ENCODE measurements around the gene BCOR. TPM values are rescaled to one million over a fixed set of nuclear protein-coding genes. Genes with fewer than 3 reads are reported as not detected.

BCOR gene
- polyA plus RNA-seq, 1 of the 3 experiments (the other 2 are of a cell fraction) = 8.8 TPM

DNA sequence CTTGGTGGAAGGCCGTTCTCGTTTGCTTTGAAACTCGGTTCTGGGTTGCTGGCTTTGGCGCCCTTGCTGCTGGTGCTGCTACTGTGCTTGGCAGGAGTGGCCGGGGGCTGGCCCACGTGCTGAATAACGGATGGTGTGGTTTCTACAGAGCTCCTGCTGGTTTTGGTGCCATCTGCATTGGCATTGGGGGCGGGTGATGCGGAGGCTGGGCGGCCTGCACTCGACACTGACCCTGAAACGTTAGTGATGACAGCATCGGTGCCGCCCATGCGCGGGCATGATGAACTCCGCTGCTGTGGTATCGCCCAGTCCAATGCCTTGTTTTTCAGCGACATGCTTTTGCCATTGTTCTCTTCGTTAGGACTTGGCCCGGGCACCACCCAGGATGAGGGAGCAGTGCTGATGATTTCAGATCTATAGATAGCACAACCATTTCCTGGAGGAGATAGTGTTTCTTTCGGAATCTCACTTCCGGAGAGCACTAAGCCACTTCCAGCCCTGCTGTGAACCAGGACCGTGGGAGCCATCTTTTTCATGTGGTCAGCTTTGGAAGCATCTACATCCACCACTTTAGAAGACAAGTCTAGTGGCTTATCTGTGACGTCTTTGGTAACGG, 24.2 kb downstream of the BCOR start:
- peaks cover 7% of the 10 kb centered on the region; the same call in 1 of the 2 replicates for H3K27me3 ChIP-seq (ENCODE audit: insufficient read depth)
- peaks cover 15 to 53% of the 10 kb centered on the region in 2 experiments for H3K36me3 ChIP-seq (replicated peaks in 1 of 2; ENCODE audit: control insufficient read depth in 1 of 2, insufficient read depth in 2 of 2, low read length in 1 of 2)
- H3K9me3 ChIP-seq = no peaks in the 10 kb centered on the region
- TF ChIP-seq JUND (IDR thresholded peaks at IDR 0.05) (no peak), RFX5 (IDR thresholded peaks at IDR 0.05; ENCODE audit: low read length) (no peak), POLR2AphosphoS5 (IDR thresholded peaks at IDR 0.05; ENCODE audit: low read depth, low read length) (no peak), TCF12 (IDR thresholded peaks at IDR 0.05) (no peak), EZH2phosphoT487 (IDR thresholded peaks at IDR 0.05; ENCODE audit: borderline replicate concordance, low read depth) (no peak), GABPA (IDR thresholded peaks at IDR 0.05; ENCODE audit: low read depth) (no peak), FOXM1 (IDR thresholded peaks at IDR 0.05; ENCODE audit: low read depth) (no peak)
- TF ChIP-seq, protein P1, sequence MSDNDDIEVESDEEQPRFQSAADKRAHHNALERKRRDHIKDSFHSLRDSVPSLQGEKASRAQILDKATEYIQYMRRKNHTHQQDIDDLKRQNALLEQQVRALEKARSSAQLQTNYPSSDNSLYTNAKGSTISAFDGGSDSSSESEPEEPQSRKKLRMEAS (IDR thresholded peaks at IDR 0.05; ENCODE audit: low read depth) = no peak
- TF ChIP-seq, protein P2, sequence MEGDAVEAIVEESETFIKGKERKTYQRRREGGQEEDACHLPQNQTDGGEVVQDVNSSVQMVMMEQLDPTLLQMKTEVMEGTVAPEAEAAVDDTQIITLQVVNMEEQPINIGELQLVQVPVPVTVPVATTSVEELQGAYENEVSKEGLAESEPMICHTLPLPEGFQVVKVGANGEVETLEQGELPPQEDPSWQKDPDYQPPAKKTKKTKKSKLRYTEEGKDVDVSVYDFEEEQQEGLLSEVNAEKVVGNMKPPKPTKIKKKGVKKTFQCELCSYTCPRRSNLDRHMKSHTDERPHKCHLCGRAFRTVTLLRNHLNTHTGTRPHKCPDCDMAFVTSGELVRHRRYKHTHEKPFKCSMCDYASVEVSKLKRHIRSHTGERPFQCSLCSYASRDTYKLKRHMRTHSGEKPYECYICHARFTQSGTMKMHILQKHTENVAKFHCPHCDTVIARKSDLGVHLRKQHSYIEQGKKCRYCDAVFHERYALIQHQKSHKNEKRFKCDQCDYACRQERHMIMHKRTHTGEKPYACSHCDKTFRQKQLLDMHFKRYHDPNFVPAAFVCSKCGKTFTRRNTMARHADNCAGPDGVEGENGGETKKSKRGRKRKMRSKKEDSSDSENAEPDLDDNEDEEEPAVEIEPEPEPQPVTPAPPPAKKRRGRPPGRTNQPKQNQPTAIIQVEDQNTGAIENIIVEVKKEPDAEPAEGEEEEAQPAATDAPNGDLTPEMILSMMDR (IDR thresholded peaks at IDR 0.05) = no peak
- TF ChIP-seq, protein P3, sequence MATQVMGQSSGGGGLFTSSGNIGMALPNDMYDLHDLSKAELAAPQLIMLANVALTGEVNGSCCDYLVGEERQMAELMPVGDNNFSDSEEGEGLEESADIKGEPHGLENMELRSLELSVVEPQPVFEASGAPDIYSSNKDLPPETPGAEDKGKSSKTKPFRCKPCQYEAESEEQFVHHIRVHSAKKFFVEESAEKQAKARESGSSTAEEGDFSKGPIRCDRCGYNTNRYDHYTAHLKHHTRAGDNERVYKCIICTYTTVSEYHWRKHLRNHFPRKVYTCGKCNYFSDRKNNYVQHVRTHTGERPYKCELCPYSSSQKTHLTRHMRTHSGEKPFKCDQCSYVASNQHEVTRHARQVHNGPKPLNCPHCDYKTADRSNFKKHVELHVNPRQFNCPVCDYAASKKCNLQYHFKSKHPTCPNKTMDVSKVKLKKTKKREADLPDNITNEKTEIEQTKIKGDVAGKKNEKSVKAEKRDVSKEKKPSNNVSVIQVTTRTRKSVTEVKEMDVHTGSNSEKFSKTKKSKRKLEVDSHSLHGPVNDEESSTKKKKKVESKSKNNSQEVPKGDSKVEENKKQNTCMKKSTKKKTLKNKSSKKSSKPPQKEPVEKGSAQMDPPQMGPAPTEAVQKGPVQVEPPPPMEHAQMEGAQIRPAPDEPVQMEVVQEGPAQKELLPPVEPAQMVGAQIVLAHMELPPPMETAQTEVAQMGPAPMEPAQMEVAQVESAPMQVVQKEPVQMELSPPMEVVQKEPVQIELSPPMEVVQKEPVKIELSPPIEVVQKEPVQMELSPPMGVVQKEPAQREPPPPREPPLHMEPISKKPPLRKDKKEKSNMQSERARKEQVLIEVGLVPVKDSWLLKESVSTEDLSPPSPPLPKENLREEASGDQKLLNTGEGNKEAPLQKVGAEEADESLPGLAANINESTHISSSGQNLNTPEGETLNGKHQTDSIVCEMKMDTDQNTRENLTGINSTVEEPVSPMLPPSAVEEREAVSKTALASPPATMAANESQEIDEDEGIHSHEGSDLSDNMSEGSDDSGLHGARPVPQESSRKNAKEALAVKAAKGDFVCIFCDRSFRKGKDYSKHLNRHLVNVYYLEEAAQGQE (IDR thresholded peaks at IDR 0.05; ENCODE audit: low read depth, low read length) = no peak
- peaks cover 21% of the 10 kb centered on the region; the same call in 1 of the 2 replicates for H4K20me1 ChIP-seq (ENCODE audit: insufficient read depth)
- H3K9me2 ChIP-seq = no peaks in the 10 kb centered on the region
- no peak overlapping the region for H2AFZ ChIP-seq (ENCODE audit: low read depth)
- H3K79me2 ChIP-seq (ENCODE audit: insufficient read depth) = peaks cover 34% of the 10 kb centered on the region; the same call in 1 of the 2 replicates
- ChIA-PET CTCF (no interaction called here), POLR2A (no interaction called here)
- no peak overlapping the region for H3K4me2 ChIP-seq
- no peaks in the 10 kb centered on the region for H3F3A ChIP-seq (replicated peaks; ENCODE audit: insufficient read depth)
- H3K4me3 ChIP-seq (ENCODE audit: low read depth in 2 of 2, low read length in 1 of 2) = no peak overlapping the region
- peaks cover 0 to 23% of the 10 kb centered on the region in 2 experiments; a peak in 1 of 4 replicates for H3K4me1 ChIP-seq (ENCODE audit: control insufficient read depth in 1 of 2, insufficient read depth in 2 of 2, low read depth in 1 of 2, low read length in 1 of 2)
- H3K9ac ChIP-seq = no peak overlapping the region
- no peak for DNase-seq
- 53% methylated on average over 10 of the region's 26 CpGs for WGBS (ENCODE audit: low lambda C conversion rate)
- no peak overlapping the region for H3K27ac ChIP-seq (ENCODE audit: low read depth in 2 of 2, low read length in 1 of 2)

DNA sequence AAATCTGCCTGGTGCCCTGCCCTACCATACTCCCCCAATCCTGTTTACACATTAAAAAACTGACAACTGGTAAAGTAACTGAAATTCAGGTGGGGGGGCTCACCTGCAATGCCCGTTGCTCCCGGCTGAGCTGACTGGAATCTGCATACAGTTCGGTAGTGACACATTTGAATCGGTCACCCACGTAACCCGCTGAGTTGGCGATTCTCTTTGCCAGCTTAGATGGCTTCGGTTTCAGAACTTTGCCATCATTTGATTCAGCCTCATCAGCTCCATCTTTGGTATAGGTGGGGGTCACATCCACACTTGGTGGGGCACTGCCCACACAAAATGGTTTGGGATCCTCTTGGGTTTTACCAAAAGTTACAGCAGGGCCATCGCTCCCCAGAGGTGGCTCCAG, 25.5 kb downstream of the BCOR start:
- peaks cover 31% of the 10 kb centered on the region; the same call in 1 of the 2 replicates for H3K79me2 ChIP-seq (ENCODE audit: insufficient read depth)
- POLR2A ChIA-PET = no interaction called here
- H3F3A ChIP-seq (replicated peaks; ENCODE audit: insufficient read depth) = no peaks in the 10 kb centered on the region
- 61% methylated on average over 9 of the region's 9 CpGs for whole genome bisulfite sequencing (ENCODE audit: low lambda C conversion rate)
- peaks cover 0 to 24% of the 10 kb centered on the region in 2 experiments; a peak in 1 of 4 replicates for H3K4me1 ChIP-seq (ENCODE audit: control insufficient read depth in 1 of 2, insufficient read depth in 2 of 2, low read depth in 1 of 2, low read length in 1 of 2)
- H3K9me2 ChIP-seq = no peaks in the 10 kb centered on the region
- no peak for DNase-seq
- H4K20me1 ChIP-seq (ENCODE audit: insufficient read depth) = peaks cover 22% of the 10 kb centered on the region; the same call in 1 of the 2 replicates
- TF ChIP-seq FOXJ3 (CRISPR knock-in tag; IDR thresholded peaks at IDR 0.05) (no peak), FOXM1 (IDR thresholded peaks at IDR 0.05; ENCODE audit: low read depth) (no peak), NRF1 (IDR thresholded peaks at IDR 0.05; ENCODE audit: low read depth, low read length) (no peak), YY1 (IDR thresholded peaks at IDR 0.05; ENCODE audit: low read depth) (no peak), GATA2 (CRISPR knock-in tag; IDR thresholded peaks at IDR 0.05) (no peak), FOSL2 (IDR thresholded peaks at IDR 0.05; ENCODE audit: borderline replicate concordance, low read depth) (no peak), RXRA (IDR thresholded peaks at IDR 0.05; ENCODE audit: borderline replicate concordance, low read depth) (no peak), TEAD4 (IDR thresholded peaks at IDR 0.05; ENCODE audit: borderline replicate concordance, insufficient read depth) (no peak)
- TF ChIP-seq, protein P4, sequence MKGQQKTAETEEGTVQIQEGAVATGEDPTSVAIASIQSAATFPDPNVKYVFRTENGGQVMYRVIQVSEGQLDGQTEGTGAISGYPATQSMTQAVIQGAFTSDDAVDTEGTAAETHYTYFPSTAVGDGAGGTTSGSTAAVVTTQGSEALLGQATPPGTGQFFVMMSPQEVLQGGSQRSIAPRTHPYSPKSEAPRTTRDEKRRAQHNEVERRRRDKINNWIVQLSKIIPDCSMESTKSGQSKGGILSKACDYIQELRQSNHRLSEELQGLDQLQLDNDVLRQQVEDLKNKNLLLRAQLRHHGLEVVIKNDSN (IDR thresholded peaks at IDR 0.05; ENCODE audit: borderline replicate concordance, low read depth) = no peak
- no peak overlapping the region for H3K4me3 ChIP-seq (ENCODE audit: low read depth in 2 of 2, low read length in 1 of 2)
- H3K4me2 ChIP-seq = no peak overlapping the region
- H3K36me3 ChIP-seq (replicated peaks in 1 of 2; ENCODE audit: control insufficient read depth in 1 of 2, insufficient read depth in 2 of 2, low read length in 1 of 2) = peaks cover 15 to 60% of the 10 kb centered on the region in 2 experiments
- H3K27ac ChIP-seq (ENCODE audit: low read depth in 2 of 2, low read length in 1 of 2) = no peak overlapping the region; a peak in 1 of 4 replicates
- no peak overlapping the region for H3K9ac ChIP-seq
- CTCF ChIA-PET = no interaction called here
- H3K9me3 ChIP-seq = no peaks in the 10 kb centered on the region
- peaks cover 7% of the 10 kb centered on the region; the same call in 1 of the 2 replicates for H3K27me3 ChIP-seq (ENCODE audit: insufficient read depth)
- no peak overlapping the region for H2AFZ ChIP-seq (ENCODE audit: low read depth)
